ENCODE data around the gene MTCH1. TPM values are rescaled to one million over a fixed set of nuclear protein-coding genes. Genes with fewer than 3 reads are reported as not detected.

Gene MTCH1
- total RNA-seq, 1 experiment from 2014 or later = 204 TPM

DNA sequence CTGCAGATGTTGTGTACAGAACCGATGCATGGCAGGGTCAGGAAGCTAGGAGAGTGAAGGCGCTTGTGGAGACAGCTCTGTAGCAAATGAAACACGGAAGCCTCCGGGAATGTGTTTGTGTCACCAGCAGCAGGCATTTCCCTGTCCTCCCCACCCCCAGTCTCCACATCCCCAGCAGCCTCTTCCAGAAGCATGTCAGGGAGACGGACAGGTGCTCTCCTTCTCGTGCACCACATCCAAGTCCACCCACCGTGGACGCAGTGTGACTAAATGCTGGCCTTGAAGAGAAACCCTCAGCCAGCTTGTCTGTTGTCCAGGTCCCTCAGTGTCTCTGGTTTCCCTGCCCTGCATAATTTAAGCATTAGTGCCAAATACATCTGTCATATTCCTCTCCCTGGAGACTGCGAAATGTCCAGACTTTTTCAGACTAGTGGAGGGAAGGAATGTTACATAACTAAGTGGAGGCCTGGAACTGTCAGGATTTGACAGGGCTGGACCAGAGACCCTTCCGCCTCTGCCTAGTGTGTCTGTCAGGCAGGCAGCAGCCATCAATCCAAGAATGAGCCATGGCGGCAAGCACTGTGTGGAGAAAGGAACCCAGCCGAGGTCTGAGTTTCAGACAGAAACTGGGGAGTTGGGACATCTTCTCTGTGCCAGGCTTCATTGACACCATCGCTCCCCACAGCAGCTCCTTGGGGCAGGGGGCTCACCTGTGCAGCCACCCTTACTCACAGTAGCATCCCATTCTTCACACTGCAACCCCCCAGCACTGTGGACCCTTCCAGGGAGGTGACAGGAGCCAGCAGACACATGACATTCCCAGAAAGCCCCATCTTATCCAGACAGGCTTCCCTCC is 58.1 kb downstream of the MTCH1 start:
- no peak for ATAC-seq
- peaks cover 4% of the 10 kb centered on the region for H3K4me1 Mint-ChIP-seq

More for the DNA sequence above, 58.1 kb downstream of the MTCH1 start:
- TF ChIP-seq, protein P1, sequence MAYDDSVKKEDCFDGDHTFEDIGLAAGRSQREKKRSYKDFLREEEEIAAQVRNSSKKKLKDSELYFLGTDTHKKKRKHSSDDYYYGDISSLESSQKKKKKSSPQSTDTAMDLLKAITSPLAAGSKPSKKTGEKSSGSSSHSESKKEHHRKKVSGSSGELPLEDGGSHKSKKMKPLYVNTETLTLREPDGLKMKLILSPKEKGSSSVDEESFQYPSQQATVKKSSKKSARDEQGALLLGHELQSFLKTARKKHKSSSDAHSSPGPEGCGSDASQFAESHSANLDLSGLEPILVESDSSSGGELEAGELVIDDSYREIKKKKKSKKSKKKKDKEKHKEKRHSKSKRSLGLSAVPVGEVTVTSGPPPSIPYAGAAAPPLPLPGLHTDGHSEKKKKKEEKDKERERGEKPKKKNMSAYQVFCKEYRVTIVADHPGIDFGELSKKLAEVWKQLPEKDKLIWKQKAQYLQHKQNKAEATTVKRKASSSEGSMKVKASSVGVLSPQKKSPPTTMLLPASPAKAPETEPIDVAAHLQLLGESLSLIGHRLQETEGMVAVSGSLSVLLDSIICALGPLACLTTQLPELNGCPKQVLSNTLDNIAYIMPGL (CRISPR knock-in tag; IDR thresholded peaks at IDR 0.05) = no peak
- TF ChIP-seq ESRRA (CRISPR knock-in tag; IDR thresholded peaks at IDR 0.05; ENCODE audit: borderline replicate concordance) (no peak), ZNF263 (CRISPR knock-in tag; IDR thresholded peaks at IDR 0.05; ENCODE audit: low read depth) (no peak), ATF1 (CRISPR knock-in tag; IDR thresholded peaks at IDR 0.05) (no peak), JUN (CRISPR knock-in tag; IDR thresholded peaks at IDR 0.05) (no peak), JAZF1 (CRISPR knock-in tag; IDR thresholded peaks at IDR 0.05) (no peak), OVOL2 (CRISPR knock-in tag; IDR thresholded peaks at IDR 0.05; ENCODE audit: borderline replicate concordance) (no peak), MXD4 (CRISPR knock-in tag; IDR thresholded peaks at IDR 0.05; ENCODE audit: borderline replicate concordance) (no peak), CREB1 (CRISPR knock-in tag; IDR thresholded peaks at IDR 0.05) (no peak), FOXP1 (CRISPR knock-in tag; IDR thresholded peaks at IDR 0.05; ENCODE audit: borderline replicate concordance) (no peak), NFE2L1 (CRISPR knock-in tag; IDR thresholded peaks at IDR 0.05) (no peak), ZNF232 (CRISPR knock-in tag; IDR thresholded peaks at IDR 0.05) (no peak), TEAD4 (CRISPR knock-in tag; IDR thresholded peaks at IDR 0.05) (no peak), ZNF317 (CRISPR knock-in tag; IDR thresholded peaks at IDR 0.05; ENCODE audit: borderline replicate concordance, low read depth) (no peak)
- TF ChIP-seq, protein P2, sequence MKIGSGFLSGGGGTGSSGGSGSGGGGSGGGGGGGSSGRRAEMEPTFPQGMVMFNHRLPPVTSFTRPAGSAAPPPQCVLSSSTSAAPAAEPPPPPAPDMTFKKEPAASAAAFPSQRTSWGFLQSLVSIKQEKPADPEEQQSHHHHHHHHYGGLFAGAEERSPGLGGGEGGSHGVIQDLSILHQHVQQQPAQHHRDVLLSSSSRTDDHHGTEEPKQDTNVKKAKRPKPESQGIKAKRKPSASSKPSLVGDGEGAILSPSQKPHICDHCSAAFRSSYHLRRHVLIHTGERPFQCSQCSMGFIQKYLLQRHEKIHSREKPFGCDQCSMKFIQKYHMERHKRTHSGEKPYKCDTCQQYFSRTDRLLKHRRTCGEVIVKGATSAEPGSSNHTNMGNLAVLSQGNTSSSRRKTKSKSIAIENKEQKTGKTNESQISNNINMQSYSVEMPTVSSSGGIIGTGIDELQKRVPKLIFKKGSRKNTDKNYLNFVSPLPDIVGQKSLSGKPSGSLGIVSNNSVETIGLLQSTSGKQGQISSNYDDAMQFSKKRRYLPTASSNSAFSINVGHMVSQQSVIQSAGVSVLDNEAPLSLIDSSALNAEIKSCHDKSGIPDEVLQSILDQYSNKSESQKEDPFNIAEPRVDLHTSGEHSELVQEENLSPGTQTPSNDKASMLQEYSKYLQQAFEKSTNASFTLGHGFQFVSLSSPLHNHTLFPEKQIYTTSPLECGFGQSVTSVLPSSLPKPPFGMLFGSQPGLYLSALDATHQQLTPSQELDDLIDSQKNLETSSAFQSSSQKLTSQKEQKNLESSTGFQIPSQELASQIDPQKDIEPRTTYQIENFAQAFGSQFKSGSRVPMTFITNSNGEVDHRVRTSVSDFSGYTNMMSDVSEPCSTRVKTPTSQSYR (CRISPR knock-in tag; IDR thresholded peaks at IDR 0.05) = no peak
- TF ChIP-seq, protein P3, sequence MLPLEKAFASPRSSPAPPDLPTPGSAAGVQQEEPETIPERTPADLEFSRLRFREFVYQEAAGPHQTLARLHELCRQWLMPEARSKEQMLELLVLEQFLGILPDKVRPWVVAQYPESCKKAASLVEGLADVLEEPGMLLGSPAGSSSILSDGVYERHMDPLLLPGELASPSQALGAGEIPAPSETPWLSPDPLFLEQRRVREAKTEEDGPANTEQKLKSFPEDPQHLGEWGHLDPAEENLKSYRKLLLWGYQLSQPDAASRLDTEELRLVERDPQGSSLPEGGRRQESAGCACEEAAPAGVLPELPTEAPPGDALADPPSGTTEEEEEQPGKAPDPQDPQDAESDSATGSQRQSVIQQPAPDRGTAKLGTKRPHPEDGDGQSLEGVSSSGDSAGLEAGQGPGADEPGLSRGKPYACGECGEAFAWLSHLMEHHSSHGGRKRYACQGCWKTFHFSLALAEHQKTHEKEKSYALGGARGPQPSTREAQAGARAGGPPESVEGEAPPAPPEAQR (CRISPR knock-in tag; IDR thresholded peaks at IDR 0.05) = no peak
- TF ChIP-seq, protein P4, sequence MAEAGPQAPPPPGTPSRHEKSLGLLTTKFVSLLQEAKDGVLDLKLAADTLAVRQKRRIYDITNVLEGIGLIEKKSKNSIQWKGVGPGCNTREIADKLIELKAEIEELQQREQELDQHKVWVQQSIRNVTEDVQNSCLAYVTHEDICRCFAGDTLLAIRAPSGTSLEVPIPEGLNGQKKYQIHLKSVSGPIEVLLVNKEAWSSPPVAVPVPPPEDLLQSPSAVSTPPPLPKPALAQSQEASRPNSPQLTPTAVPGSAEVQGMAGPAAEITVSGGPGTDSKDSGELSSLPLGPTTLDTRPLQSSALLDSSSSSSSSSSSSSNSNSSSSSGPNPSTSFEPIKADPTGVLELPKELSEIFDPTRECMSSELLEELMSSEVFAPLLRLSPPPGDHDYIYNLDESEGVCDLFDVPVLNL (CRISPR knock-in tag; IDR thresholded peaks at IDR 0.05; ENCODE audit: borderline replicate concordance, low read depth) = no peak
- TF ChIP-seq, protein P5, sequence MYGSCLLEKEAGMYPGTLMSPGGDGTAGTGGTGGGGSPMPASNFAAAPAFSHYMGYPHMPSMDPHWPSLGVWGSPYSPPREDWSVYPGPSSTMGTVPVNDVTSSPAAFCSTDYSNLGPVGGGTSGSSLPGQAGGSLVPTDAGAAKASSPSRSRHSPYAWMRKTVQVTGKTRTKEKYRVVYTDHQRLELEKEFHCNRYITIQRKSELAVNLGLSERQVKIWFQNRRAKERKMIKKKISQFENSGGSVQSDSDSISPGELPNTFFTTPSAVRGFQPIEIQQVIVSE (CRISPR knock-in tag; IDR thresholded peaks at IDR 0.05; ENCODE audit: borderline replicate concordance) = no peak
- TF ChIP-seq, protein P6, sequence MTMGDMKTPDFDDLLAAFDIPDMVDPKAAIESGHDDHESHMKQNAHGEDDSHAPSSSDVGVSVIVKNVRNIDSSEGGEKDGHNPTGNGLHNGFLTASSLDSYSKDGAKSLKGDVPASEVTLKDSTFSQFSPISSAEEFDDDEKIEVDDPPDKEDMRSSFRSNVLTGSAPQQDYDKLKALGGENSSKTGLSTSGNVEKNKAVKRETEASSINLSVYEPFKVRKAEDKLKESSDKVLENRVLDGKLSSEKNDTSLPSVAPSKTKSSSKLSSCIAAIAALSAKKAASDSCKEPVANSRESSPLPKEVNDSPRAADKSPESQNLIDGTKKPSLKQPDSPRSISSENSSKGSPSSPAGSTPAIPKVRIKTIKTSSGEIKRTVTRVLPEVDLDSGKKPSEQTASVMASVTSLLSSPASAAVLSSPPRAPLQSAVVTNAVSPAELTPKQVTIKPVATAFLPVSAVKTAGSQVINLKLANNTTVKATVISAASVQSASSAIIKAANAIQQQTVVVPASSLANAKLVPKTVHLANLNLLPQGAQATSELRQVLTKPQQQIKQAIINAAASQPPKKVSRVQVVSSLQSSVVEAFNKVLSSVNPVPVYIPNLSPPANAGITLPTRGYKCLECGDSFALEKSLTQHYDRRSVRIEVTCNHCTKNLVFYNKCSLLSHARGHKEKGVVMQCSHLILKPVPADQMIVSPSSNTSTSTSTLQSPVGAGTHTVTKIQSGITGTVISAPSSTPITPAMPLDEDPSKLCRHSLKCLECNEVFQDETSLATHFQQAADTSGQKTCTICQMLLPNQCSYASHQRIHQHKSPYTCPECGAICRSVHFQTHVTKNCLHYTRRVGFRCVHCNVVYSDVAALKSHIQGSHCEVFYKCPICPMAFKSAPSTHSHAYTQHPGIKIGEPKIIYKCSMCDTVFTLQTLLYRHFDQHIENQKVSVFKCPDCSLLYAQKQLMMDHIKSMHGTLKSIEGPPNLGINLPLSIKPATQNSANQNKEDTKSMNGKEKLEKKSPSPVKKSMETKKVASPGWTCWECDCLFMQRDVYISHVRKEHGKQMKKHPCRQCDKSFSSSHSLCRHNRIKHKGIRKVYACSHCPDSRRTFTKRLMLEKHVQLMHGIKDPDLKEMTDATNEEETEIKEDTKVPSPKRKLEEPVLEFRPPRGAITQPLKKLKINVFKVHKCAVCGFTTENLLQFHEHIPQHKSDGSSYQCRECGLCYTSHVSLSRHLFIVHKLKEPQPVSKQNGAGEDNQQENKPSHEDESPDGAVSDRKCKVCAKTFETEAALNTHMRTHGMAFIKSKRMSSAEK (CRISPR knock-in tag; IDR thresholded peaks at IDR 0.05; ENCODE audit: borderline replicate concordance) = no peak
- POLR2A ChIA-PET = no interaction called here
- H3K4me3 Mint-ChIP-seq = no peak overlapping the region
- no peaks in the 10 kb centered on the region for H3K27me3 Mint-ChIP-seq (ENCODE audit: low read depth)
- H3K36me3 Mint-ChIP-seq = no peaks in the 10 kb centered on the region
- no peak overlapping the region; the same call in 1 of the 2 replicates for H3K27ac Mint-ChIP-seq
- no peak for DNase-seq (ENCODE audit: low spot score)
- CTCF ChIA-PET = interaction anchor here (1.0 to 2.0 kb wide), 5 partner anchors 9 to 162 kb away, joined by 4 to 6 read pairs (median 4); no protein-coding TSS in a partner anchor
- peaks cover 3% of the 10 kb centered on the region for H3K9me3 Mint-ChIP-seq
